PC-3 (cell line): ENCODE data around the gene DNAL1. TPM values are rescaled to one million over a fixed set of nuclear protein-coding genes. Genes with fewer than 3 reads are reported as not detected.

ENCODE experiments used
- ATAC-seq: fragments of 200-7000 bp; cut with Tn5 transposase; 2 replicates; pipeline ENCODE4 v1.9.1; 2020; ENCODE audit warnings: mild to moderate bottlenecking, moderate library complexity
- BruUV-seq: library from RNA; stranded (reverse); fragments of 400-500 nt; replicated peaks from 2 replicates; lab custom pipeline; 2021; lab: Mats Ljungman, UMichigan
- CTCF ChIA-PET: fragments of 300-600 bp; sonication (Branson Sonifier 250); formaldehyde crosslinking; loops from one replicate; lab custom pipeline; 2022; ENCODE audit warnings: antibody characterized with exemption; lab: Charles Lee
- POLR2A ChIA-PET: fragments of 300-600 bp; sonication (Branson Sonifier 250); formaldehyde crosslinking; loops from one replicate; lab custom pipeline; 2022; ENCODE audit warnings: antibody characterized with exemption; ENCODE audit not compliant: unreplicated experiment; lab: Charles Lee
- DNase-seq: peaks from one replicate; pipeline ENCODE4 v3.0.0-alpha.2; 2015
- H2AFZ ChIP-seq: fragments of 300-600 bp; sonication (generic); 2 replicates; pipeline ENCODE4 v1.6.0; 2016; ENCODE audit warnings: antibody characterized with exemption, low read length
- H3F3A ChIP-seq: fragments of 300-600 bp; sonication (generic); one replicate; pipeline ENCODE4 v1.6.0; 2017; ENCODE audit warnings: antibody characterized with exemption, low read length, control low read depth, mild to moderate bottlenecking; ENCODE audit not compliant: unreplicated experiment
- H3K27ac ChIP-seq: fragments of 300-600 bp; sonication (generic); 2 replicates; pipeline ENCODE4 v1.5.1; 2016; ENCODE audit warnings: mild to moderate bottlenecking, low read length
- H3K27me3 ChIP-seq: fragments of 300-600 bp; sonication (generic); 2 replicates; pipeline ENCODE4 v1.6.1; 2016; ENCODE audit warnings: low read length, mixed read lengths
- H3K36me3 ChIP-seq: fragments of 300-600 bp; sonication (generic); 2 replicates; pipeline ENCODE4 v1.6.1; 2016; ENCODE audit warnings: low read depth, mixed run types, low read length, mixed read lengths
- H3K4me1 ChIP-seq: fragments of 300-600 bp; sonication (generic); 2 replicates; pipeline ENCODE4 v1.5.1; 2016; ENCODE audit warnings: low read length; ENCODE audit not compliant: insufficient read depth
- H3K4me2 ChIP-seq: fragments of 300-600 bp; sonication (generic); 2 replicates; pipeline ENCODE4 v1.6.0; 2016; ENCODE audit warnings: low read length
- H3K4me3 ChIP-seq: fragments of 300-600 bp; sonication (generic); 2 replicates; pipeline ENCODE4 v1.5.1; 2016; ENCODE audit warnings: mild to moderate bottlenecking, low read length, mixed read lengths
- H3K79me2 ChIP-seq: fragments of 300-600 bp; sonication (generic); 2 replicates; pipeline ENCODE4 v1.6.1; 2017; ENCODE audit warnings: low read length, mixed read lengths
- H3K9ac ChIP-seq: fragments of 300-600 bp; sonication (generic); 2 replicates; pipeline ENCODE4 v1.6.0; 2016; ENCODE audit warnings: mild to moderate bottlenecking, low read length
- H3K9me2 ChIP-seq: fragments of 300-600 bp; sonication (generic); replicated peaks from 2 replicates; pipeline ENCODE4 v1.6.1; 2016; ENCODE audit warnings: mixed run types, low read length, mixed read lengths
- H3K9me3 ChIP-seq: fragments of 300-600 bp; sonication (generic); 2 replicates; pipeline ENCODE4 v1.6.1; 2016; ENCODE audit warnings: low read length, mixed read lengths
- H4K20me1 ChIP-seq: fragments of 300-600 bp; sonication (generic); 2 replicates; pipeline ENCODE4 v1.6.1; 2016; ENCODE audit warnings: low read length, mixed read lengths
- CTCF ChIP-seq: fragments of 300-600 bp; sonication (generic); conservative IDR thresholded peaks from 2 replicates; pipeline ENCODE4 v1.5.1; 2017; ENCODE audit warnings: antibody characterized with exemption, low read depth, mild to moderate bottlenecking, low read length
- EZH2 ChIP-seq: fragments of 300-600 bp; sonication (generic); IDR thresholded peaks from one replicate; pipeline ENCODE4 v1.6.1; 2017; ENCODE audit warnings: antibody characterized with exemption, mild to moderate bottlenecking, low read length; ENCODE audit not compliant: unreplicated experiment
- EZH2phosphoT487 ChIP-seq: fragments of 300-600 bp; sonication (generic); IDR thresholded peaks from 2 replicates; pipeline ENCODE4 v1.6.1; 2018; ENCODE audit warnings: mild to moderate bottlenecking, antibody characterized with exemption, low read length, borderline replicate concordance
- intact Hi-C: fragments of 100-400 bp; cut with micrococcal nuclease; formaldehyde crosslinking; loops from 2 replicates; pipeline ENCODE4 v1.9.0; 2023
- total RNA-seq: library from RNA; depleted of rRNA; stranded (reverse); fragments of >200 nt; gene quantifications from 2 replicates; pipeline ENCODE4 v1.2.3, GENCODE V29; 2014

DNAL1 gene
- total RNA-seq, 1 experiment from 2014 or later: 2.6 TPM

- Histone ChIP-seq H3K9ac (peak within 1 kb of the TSS; percentile 96), H3K27ac (peak within 1 kb of the TSS; percentile 78), H3K4me1 (peaks cover 14% of the 10 kb centered on the region), H3K9me3 (no peaks in the 10 kb centered on the region), H3F3A (peaks cover 5% of the 10 kb centered on the region), H3K36me3 (peaks cover 2% of the 10 kb centered on the region; the same call in 1 of the 2 replicates), H3K4me3 (peak within 1 kb of the TSS; percentile 99), H2AFZ (peak within 1 kb of the TSS; percentile 74), H3K9me2 (no peaks in the 10 kb centered on the region), H3K79me2 (peaks cover 44% of the 10 kb centered on the region), H4K20me1 (peaks cover 16% of the 10 kb centered on the region), H3K27me3 (no peaks in the 10 kb centered on the region), H3K4me2 (peak within 1 kb of the TSS; percentile 90)
- TF ChIP-seq EZH2 (no peak), CTCF (no peak), EZH2phosphoT487 (no peak)
- ChIA-PET CTCF (interaction anchor here (0.5 kb wide), 1 partner anchor 1294 kb away, joined by 3 read pairs; no protein-coding TSS in a partner anchor), POLR2A (interaction anchor here (0.6 kb wide), 4 partner anchors 10 to 172 kb away, joined by 4 to 9 read pairs (median 8); partner anchors contain the start of gene ZNF410)
- intact Hi-C loops: loop anchor here (5.0 kb wide), 2 partner anchors 52 to 82 kb away; no protein-coding TSS in a partner anchor
- no TSS peak for BruUV-seq
- ATAC-seq: peak; percentile 71
- peak; percentile 85 for DNase-seq
These were observed 69.2 kb downstream of the DNAL1 start, which contains the start of gene PNMA1 for GRCh38 chr14:73713803-73714655. PNMA1 (minus strand) TSS chr14:73714384; CDS start chr14:73713639, 745 bp downstream.

GRCh38 chr14:73714656-73715081 is 69.9 kb downstream of the DNAL1 start:
- POLR2A ChIA-PET: interaction anchor here (0.6 kb wide), 3 partner anchors 9 to 172 kb away, joined by 4 to 9 read pairs (median 8); partner anchors contain the start of gene ZNF410
- no TSS peak for BruUV-seq
- Histone ChIP-seq H3K9me2 (no peaks in the 10 kb centered on the region), H4K20me1 (peaks cover 16% of the 10 kb centered on the region), H3K79me2 (peaks cover 44% of the 10 kb centered on the region), H3K27ac (peak overlapping the region; percentile 78), H2AFZ (no peak overlapping the region), H3K9me3 (no peaks in the 10 kb centered on the region), H3K4me2 (peak overlapping the region; percentile 90), H3F3A (peaks cover 5% of the 10 kb centered on the region), H3K4me3 (peak overlapping the region; percentile 99), H3K27me3 (no peaks in the 10 kb centered on the region), H3K4me1 (peaks cover 14% of the 10 kb centered on the region), H3K9ac (peak overlapping the region; percentile 96; the same call in 1 of the 2 replicates), H3K36me3 (peaks cover 7% of the 10 kb centered on the region; the same call in 1 of the 2 replicates)
- ATAC-seq: peak; percentile 25
- CTCF ChIA-PET: interaction anchor here (0.5 kb wide), 1 partner anchor 1294 kb away, joined by 3 read pairs; no protein-coding TSS in a partner anchor
- intact Hi-C loops: loop anchor here (5.0 kb wide), 2 partner anchors 52 to 82 kb away; no protein-coding TSS in a partner anchor
- TF ChIP-seq EZH2: no peak
- no peak for TF ChIP-seq CTCF
- no peak for TF ChIP-seq EZH2phosphoT487
- DNase-seq: peak; percentile 39
